Measurements from ENCODE around the gene NPR3.

The NPR3 gene

DNA sequence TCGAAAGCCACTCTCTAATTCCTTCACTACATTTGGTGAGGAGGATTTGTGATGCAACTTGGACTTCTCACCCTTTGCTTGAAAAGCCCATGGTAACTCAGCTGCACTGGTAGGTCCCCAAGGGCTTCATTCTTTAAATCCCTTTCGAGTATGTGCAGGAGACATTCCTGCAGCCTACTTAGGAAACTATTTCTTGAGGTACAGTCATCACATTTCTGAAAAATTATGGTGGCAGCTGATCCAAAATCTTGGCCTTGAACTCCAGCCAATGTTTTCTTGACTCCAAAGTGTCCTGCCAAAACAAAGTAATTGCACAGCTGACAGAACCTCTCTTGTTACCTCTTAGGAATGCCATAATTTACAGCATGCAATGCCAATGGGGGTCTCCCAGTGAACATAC is 99.7 kb downstream of the NPR3 start:
- DNase-seq (ENCODE audit: low read depth): peak; percentile 85

DNA sequence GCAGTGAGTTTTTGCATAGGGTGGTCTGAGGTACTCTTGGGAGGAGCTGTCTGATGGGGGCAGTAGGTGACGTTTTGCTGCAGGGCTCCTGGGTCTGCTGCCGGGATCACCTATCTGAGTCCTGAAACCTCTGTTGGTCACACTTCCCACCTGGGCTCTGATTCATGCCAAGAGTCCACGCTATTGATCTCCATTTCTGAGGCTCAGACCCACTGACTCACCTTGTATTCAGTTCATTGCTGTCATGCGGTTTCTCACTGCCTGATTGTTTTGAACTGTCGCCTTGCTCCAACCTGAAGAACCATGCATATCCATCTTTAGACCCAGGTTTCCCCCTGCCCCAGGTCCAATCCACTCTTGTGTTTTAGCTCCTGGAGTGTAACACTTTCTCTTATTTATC is 101.3 kb downstream of the NPR3 start:
- no peak for DNase-seq (ENCODE audit: low read depth)

DNA sequence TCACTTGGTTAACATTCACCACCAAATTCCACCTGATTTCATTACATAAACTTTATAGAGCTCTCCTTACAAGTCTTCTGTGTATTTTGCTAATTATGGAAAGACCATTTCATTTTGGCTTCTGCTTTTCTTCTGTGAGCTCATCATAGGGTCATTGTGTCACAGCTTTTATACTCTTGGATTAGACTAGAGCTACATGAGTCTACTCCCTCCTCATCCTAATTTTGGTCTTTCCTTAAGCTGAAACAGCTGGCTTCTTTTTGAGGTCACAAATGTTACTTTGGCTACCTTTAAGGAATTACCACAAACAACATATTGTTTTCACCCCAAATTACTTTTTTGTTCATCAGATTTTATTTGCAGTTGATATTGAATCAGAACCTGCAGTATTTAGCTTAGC is 103.0 kb downstream of the NPR3 start:
- DNase-seq (ENCODE audit: low read depth): no peak

DNA sequence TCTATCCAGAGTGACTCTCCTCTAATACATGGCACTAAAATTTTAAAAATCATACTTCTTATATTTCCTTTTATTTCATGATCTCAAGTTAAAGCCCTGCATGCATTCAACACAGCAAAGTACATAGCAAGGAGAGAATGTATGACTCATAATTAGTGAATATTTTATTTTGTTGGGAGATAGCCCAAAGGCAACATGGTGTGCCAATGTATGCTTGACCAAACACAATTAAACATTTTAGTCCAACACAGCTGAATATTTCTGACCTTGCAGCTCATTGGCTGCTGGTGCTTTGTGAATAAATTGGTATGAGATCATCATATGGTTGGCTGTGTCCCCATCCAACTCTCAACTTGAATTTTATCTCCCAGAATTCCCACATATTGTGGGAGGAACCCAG is 103.5 kb downstream of the NPR3 start:
- DNase-seq (ENCODE audit: low read depth): peak; percentile 74

DNA sequence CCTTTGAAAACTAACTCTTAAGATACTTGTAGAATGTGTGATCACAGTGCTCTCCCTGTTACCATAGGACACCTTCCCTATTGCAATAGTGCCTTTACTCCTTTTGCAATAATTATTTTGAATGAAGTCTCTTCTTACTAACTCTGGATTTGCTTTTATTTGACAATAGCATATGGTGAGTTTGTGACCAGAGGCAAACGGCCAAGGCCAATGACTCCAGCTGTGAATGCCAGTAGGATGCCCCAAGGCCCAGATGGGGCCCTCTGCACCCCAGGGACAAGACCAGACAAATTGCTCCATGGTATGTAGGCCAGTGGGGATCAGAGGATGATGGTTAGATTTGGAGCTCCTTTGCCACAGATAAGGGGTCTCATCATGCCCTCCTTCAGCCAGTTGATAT is 116.9 kb downstream of the NPR3 start:
- no peak for DNase-seq (ENCODE audit: low read depth)

DNA sequence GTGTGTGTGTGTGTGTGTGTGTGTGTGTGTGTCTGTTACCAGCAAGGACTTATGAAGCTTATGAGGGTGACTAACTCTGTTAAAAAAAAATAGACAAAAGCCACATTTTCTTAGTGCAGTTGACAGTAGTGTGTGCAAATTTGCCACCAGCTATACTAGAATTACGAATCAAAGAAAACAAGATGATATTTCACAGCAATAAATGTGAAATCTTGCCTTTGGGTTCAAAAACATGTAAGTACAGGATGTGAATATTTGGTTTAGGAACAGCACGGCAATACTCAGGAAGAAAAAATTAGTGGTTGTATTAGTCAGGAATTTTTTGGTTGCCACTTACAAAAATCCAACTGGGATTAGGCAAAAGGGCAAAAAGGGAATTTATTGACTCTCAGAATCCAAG is 117.4 kb downstream of the NPR3 start:
- DNase-seq (ENCODE audit: low read depth): no peak

DNA sequence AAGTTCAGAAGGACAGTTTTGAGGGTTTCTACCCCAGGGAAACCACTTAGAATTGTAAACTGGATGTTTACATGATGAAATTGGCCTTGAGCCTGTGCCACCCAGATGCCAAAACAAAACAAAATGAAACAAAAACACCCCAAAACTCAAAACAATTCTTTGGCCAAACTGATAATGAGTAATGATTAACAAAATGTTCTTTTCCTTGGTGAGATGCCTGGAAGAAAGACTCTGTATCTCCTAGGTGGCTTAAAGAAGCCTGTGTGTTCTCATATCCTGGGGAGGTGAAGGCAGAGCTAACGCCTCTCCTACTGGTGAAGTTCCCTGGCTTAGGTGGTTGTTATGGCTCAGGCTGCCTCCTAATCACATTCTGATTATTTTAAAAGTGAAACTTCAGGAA is 120.5 kb downstream of the NPR3 start:
- DNase-seq (ENCODE audit: low read depth): no peak

DNA sequence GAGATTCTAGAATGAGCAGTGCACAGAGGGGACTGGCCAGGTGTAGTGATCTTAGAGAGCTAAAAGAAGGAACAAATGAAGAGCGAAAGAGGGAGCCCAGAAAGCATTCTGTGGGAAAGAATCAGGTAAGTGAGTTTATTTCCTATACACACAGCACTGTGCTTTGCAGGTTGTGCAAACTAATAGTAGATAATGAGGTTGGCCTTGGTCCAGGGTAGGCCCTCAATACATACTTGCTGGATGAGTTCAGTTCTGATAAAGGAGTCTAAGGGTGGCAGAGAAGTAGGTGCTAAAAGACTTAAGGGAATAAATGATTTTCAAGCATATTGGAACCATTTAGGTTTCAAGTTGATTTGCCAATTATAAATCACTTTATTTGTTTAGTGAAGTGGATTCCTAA is 122.0 kb downstream of the NPR3 start:
- DNase-seq (ENCODE audit: low read depth): no peak

DNA sequence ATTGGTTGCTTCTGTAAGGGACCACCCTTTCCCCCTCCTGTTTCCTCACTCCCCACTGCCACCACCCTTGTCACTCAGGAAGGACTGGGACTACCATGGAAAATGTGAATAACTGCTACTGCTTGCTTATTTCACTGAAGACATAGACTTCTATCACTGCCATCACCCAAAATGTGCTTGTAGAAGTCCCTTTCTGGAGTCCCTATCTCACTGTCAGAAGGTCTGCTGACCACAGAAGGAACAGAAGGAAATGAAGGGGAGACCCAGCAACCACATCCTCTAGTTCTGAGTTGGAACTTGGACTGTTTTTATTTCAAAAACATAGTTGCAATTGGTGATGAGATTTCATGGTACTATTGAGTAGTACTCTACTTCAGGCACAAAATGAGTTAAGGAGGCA is 122.5 kb downstream of the NPR3 start:
- no peak for DNase-seq (ENCODE audit: low read depth)

DNA sequence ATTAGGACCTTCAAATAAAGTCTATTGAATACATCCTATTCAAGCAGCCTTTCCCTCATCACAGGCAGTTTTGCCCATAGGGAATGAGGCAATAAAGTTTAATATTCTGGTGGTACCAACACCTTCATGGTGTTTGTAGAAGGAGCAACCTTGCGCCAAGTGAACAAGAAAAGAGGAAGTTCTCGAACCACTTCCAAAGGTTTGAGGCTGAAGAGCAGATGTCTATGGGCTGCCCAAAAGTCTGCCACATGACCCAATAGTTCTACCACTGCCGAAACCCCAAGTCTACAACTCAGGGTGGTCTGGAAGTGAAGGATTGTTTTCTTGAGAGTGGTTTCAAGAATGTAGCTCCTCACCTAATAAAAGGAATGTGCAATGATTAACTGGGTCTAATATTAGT is 123.1 kb downstream of the NPR3 start:
- no peak for DNase-seq (ENCODE audit: low read depth)

DNA sequence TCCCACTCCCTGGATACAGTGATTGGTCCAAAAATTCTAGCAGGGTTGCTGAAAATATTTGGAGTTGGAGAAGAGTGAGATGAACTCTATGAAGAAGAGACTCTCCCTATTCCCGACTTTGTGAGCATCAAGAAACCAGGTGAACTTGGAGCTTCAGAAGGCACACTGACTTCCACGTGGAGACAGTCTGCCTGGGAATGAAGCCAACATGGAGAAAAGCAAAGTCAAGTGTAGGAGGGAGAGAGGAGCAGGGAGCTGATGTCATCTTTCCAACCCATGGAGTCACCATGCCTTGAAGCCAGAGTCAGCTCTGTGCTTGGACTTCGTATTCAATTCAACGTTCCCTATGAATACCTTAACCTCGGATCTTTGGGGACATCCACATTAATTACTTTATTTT is 125.1 kb downstream of the NPR3 start:
- no peak for DNase-seq (ENCODE audit: low read depth)

DNA sequence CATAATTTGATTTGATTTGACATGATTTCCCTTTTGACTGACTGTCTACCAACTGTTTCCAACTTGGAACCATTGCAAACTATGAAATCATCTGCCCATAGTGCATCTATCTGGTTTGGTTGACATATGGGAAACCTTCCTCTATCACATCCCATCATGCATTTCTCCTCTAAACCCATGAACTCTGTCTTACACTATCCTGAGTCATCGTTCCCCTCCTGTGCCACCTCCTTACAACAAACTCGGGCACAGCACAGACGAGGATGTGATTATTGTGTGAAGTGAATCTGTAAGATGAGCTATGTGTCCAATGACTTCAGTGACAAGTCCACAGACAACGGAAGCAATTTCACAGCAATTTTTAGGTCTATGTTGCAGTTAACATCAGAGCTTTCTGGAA is 126.1 kb downstream of the NPR3 start:
- no peak for DNase-seq (ENCODE audit: low read depth)

DNA sequence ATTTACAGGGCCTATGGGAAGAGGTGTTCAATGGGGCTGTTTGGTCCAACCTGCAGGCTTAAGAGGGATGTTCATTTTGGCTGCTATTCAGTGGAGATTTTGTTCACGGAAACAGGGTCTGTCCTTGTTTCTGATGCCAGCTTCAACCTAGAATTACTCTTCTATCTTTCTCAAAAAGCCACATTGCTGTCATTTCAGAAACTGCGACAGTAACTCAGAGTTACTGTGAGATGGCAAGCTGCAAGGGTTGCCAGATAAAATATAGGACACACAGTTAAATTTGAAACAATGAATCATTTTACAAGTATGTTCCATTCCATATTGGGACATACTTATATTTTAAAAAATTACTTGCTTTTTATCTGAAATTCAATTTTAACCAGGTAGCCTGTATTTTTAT is 128.0 kb downstream of the NPR3 start:
- DNase-seq (ENCODE audit: low read depth): no peak

DNA sequence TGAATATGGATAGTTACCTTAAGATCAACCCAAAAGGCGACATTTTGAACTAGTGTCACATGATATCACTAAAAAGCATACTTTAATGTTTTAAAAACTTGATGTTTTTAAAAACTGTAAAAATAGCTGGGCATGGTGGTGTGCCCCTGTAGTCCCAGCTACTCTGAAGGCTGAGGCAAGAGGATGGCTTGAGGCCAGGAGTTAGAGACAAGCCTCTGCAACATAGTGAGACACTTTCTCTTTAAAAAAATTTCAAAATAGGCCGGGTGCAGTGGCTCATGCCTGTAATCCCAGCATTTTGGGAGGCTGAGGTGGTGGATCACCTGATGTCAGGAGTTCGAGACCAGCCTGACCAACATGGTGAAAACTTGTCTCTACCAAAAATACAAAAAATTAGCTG is 129.5 kb downstream of the NPR3 start:
- DNase-seq (ENCODE audit: low read depth): no peak

Data from fibroblast of the conjunctiva (primary cell).